Measurements from ENCODE around the gene DBI. TPM values are rescaled to one million over a fixed set of nuclear protein-coding genes. Genes with fewer than 3 reads are reported as not detected.
A peak's percentile ranks its signal among the peaks of the same experiment; 100 is the strongest.
"Not testable (repeated sequence)": the region's sequence is repeated elsewhere in the genome, so short reads cannot be mapped to it uniquely, and the experiment has no call there.

DBI gene
- total and polyA plus RNA-seq, 11 donors: 208 to 868 (median 287) TPM

GRCh38 chr2:119402645-119403560, 36.1 kb downstream of the DBI start:
- H3K4me1 ChIP-seq: peaks cover 0 to 16% (median 6%) of the 10 kb centered on the region in 12 donors
- peaks cover 0 to 5% (median 0%) of the 10 kb centered on the region in 12 donors for H3K9me3 ChIP-seq
- no peaks in the 10 kb centered on the region for H3K27me3 ChIP-seq
- 72 to 74% (median 73%) methylated on average over 9 to 10 of the region's 10 CpGs for WGBS, 4 donors
- intact Hi-C loops (cut with DNase I): loop anchor here in 3 of 10 donors (10.0 kb wide), 4 partner anchors 178 to 262 kb away; partner anchors contain the start of gene STEAP3 (in 1 of the 3)
- TF ChIP-seq, protein P1, sequence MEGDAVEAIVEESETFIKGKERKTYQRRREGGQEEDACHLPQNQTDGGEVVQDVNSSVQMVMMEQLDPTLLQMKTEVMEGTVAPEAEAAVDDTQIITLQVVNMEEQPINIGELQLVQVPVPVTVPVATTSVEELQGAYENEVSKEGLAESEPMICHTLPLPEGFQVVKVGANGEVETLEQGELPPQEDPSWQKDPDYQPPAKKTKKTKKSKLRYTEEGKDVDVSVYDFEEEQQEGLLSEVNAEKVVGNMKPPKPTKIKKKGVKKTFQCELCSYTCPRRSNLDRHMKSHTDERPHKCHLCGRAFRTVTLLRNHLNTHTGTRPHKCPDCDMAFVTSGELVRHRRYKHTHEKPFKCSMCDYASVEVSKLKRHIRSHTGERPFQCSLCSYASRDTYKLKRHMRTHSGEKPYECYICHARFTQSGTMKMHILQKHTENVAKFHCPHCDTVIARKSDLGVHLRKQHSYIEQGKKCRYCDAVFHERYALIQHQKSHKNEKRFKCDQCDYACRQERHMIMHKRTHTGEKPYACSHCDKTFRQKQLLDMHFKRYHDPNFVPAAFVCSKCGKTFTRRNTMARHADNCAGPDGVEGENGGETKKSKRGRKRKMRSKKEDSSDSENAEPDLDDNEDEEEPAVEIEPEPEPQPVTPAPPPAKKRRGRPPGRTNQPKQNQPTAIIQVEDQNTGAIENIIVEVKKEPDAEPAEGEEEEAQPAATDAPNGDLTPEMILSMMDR (IDR thresholded peaks at IDR 0.05): no peak
- TF ChIP-seq POLR2A (IDR thresholded peaks at IDR 0.05): no peak
- ATAC-seq: peak; percentile 75 to 92 (median 86)
- H3K36me3 ChIP-seq: no peaks in the 10 kb centered on the region
- peak overlapping the region in 9 of 12 donors; percentile 20 to 66 (median 50) for H3K27ac ChIP-seq
- no peak overlapping the region for H3K4me3 ChIP-seq
- DNase-seq: peak in 4 of 5 donors; percentile 39 to 62 (median 56)

DNA sequence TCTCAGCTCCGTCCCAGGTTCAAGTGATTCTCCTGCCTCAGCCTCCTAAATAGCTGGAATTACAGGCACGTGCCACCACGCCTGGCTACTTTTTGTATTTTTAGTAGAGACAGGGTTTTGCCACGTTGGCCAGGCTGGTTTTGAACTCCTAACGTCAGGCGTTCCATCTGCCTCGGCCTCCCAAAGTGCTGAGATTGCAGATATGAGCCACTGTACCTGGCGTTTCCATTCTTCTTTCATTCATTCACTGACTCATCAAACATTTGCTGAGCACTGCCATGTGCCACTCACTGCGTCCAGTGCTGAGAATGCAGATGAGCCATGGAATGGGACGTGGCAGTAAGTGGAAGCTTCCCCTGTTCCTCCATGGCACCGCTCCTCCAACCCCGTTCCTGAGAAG, 36.8 kb downstream of the DBI start:
- H3K4me1 ChIP-seq: peaks cover 0 to 19% (median 6%) of the 10 kb centered on the region in 12 donors
- not testable (repeated sequence) for H3K9me3 ChIP-seq, ATAC-seq, DNase-seq, H3K4me3 ChIP-seq, H3K27me3 ChIP-seq, H3K36me3 ChIP-seq
- peak overlapping the region in 1 of 12 donors; percentile 50 for H3K27ac ChIP-seq
- WGBS, 4 donors: 84 to 87% (median 86%) methylated on average over 12 of the region's 12 CpGs
- intact Hi-C loops (cut with DNase I): loop anchor here in 3 of 10 donors (10.0 kb wide), 4 partner anchors 179 to 261 kb away; partner anchors contain the start of gene STEAP3 (in 1 of the 3)

DNA sequence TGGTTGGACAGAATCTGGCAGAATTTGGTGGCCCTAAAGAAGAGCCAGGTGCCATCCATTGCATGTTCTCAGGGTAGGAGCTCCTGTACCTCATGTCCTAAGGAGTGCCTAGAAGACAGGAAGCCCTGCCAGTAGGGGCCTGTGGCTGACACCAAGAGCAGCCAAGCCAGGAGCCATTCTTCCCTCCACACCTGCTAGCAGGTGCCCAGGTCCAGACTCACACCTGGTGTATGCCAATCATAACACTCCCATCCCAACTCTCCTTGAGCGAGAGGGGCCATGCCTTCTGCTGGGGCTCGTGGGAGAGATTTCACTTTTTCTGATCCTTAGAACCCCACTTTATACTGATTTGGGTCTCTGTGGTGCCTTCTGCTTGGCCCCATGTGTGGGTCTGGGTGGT, 38.4 kb downstream of the DBI start:
- peaks cover 0 to 5% (median 0%) of the 10 kb centered on the region in 12 donors for H3K9me3 ChIP-seq
- DNase-seq (no peak), ATAC-seq (no peak)
- no peak overlapping the region for H3K4me3 ChIP-seq
- no peak for TF ChIP-seq POLR2A (IDR thresholded peaks at IDR 0.05)
- TF ChIP-seq, protein P1 (IDR thresholded peaks at IDR 0.05): no peak
- no peaks in the 10 kb centered on the region for H3K27me3 ChIP-seq
- WGBS, 4 donors: 86 to 100% (median 93%) methylated on average over 2 of the region's 2 CpGs
- intact Hi-C loops (cut with DNase I): loop anchor here in 8 of 10 donors (5.0 to 10.0 kb wide), 7 partner anchors 180 to 260 kb away; partner anchors contain the start of gene STEAP3 (in 1 of the 8)
- peaks cover 0 to 19% (median 6%) of the 10 kb centered on the region in 12 donors for H3K4me1 ChIP-seq
- no peaks in the 10 kb centered on the region for H3K36me3 ChIP-seq
- H3K27ac ChIP-seq: no peak overlapping the region

DNA sequence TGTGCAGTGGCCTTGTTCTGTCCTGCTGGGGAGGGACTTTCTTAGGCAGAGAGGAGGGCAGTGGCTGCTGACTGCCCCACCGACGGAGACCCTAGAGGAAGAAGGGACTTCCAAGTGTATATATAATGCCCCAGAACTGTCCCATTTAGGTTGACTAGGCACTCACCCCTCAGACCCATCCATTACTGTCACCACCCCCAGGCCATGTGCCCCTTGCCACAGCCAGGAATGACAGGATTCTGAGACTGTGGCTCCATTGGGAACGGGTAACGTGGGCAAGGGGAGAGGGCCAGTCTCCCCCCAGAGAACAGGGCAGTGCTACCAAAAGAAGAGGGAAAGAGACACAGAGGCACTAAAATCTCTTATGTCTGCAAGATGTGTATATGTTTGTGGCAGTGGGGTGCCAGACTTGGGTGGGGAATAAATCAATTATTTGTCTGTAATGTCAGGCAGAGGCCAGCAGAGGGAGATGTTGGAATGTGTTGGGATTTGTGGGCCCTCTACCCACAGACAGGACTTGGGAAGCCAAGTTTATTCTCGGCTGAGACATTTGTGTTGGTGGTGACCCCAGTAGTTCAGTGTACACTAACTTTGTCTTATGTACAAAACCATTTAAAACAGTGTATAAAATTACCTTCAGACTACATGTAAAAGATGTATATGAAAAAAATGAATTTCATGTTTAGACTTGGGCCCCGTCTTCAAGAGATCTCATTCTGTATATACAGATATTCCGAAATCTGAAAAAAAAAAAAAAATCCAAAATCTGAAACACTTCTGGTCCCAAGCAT, 40.8 kb downstream of the DBI start:
- H3K36me3 ChIP-seq: no peaks in the 10 kb centered on the region
- no peak for TF ChIP-seq POLR2A (IDR thresholded peaks at IDR 0.05)
- TF ChIP-seq, protein P1 (IDR thresholded peaks at IDR 0.05): peak; percentile 60 to 85 (median 79)
- peaks cover 0 to 11% (median 6%) of the 10 kb centered on the region in 12 donors for H3K4me1 ChIP-seq
- no peaks in the 10 kb centered on the region for H3K27me3 ChIP-seq
- no peak overlapping the region for H3K27ac ChIP-seq
- intact Hi-C loops (cut with DNase I): loop anchor here (1.0 to 10.0 kb wide), 11 partner anchors 69 to 257 kb away; partner anchors contain the start of gene STEAP3 (in 1 of the 10)
- peaks cover 0 to 5% (median 0%) of the 10 kb centered on the region in 12 donors for H3K9me3 ChIP-seq
- ATAC-seq: peak; percentile 32 to 78 (median 68)
- peak in 3 of 5 donors; percentile 28 to 55 (median 49) for DNase-seq
- H3K4me3 ChIP-seq: no peak overlapping the region
- 73 to 77% (median 75%) methylated on average over 7 of the region's 7 CpGs for WGBS, 4 donors

Measured in heart left ventricle (tissue), 16 donors.